Stimulated activated CD8-positive, alpha-beta memory T cell treated with anti-CD3 and anti-CD28 coated beads, Interleukin-15, amount 100 ng/mL, for 1 hour (primary cell): ENCODE data around the gene SLC6A11.

ENCODE experiments used
- DNase-seq: peaks from one replicate; pipeline ENCODE4 v3.0.0-alpha.2; 2020; ENCODE audit warnings: low read depth

Gene SLC6A11

DNA sequence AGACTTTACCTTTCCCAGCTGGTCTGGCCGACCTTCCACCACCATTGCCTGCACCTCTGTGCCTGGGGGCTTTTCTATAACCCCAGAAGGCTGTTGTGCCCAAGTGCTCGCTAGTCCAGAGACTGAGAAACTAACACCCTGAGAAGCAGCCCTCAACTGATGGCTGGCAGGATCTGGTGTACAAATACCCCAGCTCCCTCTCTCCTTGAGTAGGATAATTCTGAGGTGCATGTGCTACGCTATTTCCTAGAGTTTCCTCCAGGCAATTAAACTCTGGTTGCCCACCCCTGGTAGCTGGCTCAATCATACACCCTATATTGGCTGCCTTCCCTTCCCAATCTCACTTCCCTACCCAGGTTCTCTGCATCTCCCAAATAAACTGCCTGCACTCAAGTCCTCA, 165.0 kb downstream of the SLC6A11 start:
- no peak for DNase-seq

DNA sequence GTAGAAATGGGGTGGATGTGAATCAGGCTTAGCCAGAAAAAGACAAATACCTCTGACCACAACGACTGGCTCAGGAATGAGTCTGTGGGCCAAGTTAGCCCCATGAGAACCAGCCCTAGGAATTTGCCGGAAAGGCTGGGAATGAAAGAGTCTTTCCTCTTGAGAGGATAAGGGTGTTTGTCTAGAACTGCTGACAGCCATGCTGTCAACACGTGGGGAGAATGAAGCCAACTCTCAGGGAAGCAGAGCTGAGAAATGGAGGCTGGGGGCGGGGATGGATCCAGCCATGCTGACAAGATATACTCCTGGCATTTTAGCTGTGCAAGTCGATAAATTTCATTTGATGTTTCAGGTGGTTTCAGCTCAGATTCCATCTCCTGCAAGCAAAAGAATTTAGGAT, 165.9 kb downstream of the SLC6A11 start:
- DNase-seq: no peak

DNA sequence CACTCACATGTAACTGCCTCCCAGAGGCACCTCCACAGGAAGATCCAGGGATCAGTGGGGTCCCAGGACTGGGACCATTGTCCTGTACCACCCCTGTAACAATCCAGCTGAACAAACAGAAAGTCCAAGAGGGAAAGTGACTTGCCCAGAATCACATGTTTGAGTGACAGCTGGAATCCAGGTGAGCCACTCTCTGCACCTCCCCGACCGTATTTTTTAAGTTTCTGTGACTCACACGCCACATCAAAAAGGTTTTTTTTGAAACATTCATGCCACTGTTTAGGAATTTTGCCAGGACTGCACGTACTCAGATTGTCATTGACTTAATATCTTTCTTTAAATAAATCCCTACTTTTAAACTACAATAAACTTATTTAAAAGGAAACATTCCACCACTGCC, 166.8 kb downstream of the SLC6A11 start:
- no peak for DNase-seq

DNA sequence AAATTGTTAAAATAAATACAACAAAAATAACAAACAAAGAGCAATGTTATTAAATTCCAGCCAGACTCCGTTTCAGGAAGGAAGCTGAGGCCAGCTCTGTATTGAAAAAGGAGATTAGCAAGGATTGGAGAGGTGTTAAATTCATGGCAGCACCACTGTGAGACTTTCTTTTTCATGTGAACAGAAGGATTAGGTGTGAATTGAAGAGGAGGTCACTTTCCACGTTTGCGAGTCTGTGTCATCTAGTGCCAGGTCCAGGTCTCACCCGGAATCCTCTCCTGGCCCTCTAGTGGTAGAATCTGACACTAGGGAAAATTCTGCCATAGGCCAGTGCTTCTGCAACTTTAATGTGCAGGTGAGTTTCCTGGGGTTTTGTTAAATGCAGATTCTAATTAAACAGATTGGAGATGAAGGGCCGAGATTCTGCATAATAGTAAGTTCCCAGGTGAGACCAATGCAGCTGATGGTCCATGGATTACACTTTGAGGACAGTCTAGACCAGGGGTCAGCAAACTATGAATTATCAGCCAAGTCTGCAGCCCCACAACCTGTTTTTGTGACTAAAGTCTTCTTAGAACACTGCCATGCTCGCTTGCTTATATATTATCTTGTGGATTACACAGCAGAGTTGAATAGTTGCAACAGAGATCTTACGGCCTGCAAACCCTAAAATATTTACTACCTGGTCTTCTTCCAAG, 167.3 kb downstream of the SLC6A11 start:
- DNase-seq: no peak

DNA sequence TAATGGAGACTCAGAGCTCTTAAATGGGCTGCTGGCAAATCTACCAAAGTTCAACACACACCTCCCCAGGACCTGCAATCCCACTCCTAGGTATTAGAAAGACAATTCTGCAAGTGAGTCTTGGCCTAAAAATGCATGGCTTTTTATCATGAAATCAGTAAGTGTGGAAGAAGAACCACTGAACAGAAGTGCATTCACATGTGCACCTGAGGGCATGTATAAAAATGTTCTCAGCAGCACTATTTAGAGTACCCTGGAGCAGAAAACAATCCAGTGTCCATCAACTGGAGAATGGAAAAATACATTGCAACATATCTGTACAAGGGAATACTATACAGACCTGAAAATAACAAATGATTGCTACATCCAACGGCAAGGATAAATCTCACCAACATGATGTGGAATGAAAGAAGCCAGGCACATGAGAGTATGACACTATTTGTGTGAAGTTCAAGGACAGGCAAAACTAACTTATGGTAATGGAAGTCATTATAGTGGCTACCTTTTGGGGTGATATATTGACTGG, 168.4 kb downstream of the SLC6A11 start:
- no peak for DNase-seq

DNA sequence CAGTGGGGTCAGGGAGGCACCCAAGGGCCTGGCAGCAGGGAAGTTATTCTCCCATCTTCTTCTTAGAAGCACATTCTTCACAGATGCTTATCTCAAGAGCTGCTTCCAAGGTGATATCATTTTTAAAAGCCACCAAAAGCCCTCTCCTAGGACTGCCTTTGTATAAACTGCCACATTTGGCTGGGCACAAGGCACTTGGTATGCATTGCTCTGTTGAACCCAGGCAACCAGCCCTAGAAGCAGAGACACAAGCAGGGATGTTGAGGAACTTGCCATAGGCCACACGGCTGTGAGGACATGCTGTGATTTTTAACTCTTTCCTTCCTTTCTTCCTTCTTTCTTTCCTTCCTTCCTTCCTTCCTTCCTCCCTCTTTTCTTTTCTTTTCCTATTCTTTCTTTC, 169.2 kb downstream of the SLC6A11 start:
- DNase-seq: no peak

DNA sequence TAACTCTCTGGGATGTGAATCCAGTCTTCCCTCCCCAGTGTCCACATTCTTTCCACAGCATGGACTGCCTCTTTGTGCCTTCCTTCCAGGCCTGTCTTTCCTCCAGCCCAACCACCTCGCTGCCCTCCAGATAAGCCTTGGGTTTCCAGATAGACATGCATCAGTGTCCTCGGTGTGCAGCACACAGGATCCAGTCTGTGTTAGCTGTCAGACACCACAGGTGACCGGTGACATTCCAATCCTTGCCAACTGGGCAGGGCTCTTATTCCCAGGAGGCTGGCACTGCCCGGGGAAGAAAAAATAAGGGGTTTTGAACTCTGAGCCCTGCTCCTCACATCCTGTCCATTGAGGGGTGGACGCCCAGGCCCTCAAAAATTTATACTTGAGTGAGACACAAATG, 170.6 kb downstream of the SLC6A11 start:
- no peak for DNase-seq

DNA sequence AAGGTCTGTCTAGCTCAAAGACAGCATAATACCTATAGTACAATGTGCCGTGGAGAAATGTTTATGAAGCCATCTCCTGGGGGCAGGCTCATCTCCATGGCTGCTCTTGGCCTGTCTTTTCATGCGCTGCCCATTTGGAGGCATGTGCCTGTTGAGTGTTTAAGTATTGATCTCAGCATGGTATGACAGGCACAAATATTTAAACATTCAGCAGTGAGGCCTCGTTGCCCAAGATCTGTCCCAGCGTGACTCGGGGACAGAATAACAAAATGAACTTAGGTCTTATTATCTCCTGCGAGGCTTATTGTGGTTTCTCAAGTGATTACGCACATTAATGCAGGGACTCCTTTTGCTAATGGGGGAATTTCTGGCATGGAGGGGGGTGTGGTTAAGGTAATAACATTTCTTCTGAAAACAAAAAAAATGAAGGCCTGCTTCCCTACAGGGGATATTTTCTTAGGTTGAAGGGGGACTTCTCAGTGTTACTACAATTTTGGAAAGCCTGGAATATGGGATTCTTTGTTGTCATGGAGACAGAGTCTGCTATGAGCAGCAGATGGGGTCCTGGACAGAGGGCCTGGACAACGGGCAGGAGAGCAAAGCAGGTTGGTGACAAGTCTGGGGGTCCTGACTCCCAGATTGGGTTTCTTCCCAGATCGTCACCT, 172.1 kb downstream of the SLC6A11 start:
- no peak for DNase-seq

DNA sequence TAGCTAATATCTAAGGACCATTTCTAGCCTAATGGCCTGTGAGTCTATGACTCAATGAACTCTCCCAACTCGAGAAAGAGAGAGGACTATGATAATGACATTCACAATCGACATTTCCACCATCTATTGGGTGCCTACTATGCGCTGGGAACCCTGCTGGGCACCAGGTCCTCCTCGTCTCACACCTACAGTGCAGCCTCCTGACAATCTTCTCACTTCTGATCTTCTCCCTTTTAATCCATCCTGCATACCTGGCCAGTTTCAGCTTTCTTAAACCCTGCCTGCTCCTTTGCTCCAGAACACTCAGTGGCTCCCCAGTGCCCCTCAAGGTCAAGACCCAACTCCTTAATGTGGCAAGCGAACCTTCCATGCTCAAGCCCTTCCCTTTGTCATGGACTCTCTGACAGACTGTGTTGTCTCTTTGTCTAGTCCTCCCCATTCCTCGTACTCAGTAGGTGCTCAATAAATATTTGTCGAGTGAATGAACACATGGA, 173.0 kb downstream of the SLC6A11 start:
- DNase-seq: no peak
